NB4 (cell line): ENCODE data around the gene SP100.

ENCODE experiments used
- DNase-seq: peaks from one replicate; pipeline ENCODE4 v3.0.0; 2010; ENCODE audit warnings: low read depth
- H3K4me3 ChIP-seq: one replicate; pipeline ENCODE4 v1.5.1; 2011; ENCODE audit warnings: mild to moderate bottlenecking, low read depth, low read length, moderate library complexity
- MYC ChIP-seq: IDR thresholded peaks from 2 replicates; pipeline ENCODE4 v1.6.1; 2011; ENCODE audit warnings: low read depth, low read length
- POLR2A ChIP-seq: IDR thresholded peaks from 2 replicates; pipeline ENCODE4 v1.6.1; 2011; ENCODE audit warnings: mild to moderate bottlenecking; ENCODE audit not compliant: insufficient read length; ENCODE audit errors: extremely low read depth
- TF ChIP-seq, protein P1 (sequence below): IDR thresholded peaks from one replicate; pipeline ENCODE4 v1.5.1; 2012; ENCODE audit warnings: low read depth, low read length
- TF ChIP-seq, protein P2 (sequence below): IDR thresholded peaks from 2 replicates; pipeline ENCODE4 v1.6.1; 2011; ENCODE audit warnings: low read depth, low read length

The SP100 gene

DNA sequence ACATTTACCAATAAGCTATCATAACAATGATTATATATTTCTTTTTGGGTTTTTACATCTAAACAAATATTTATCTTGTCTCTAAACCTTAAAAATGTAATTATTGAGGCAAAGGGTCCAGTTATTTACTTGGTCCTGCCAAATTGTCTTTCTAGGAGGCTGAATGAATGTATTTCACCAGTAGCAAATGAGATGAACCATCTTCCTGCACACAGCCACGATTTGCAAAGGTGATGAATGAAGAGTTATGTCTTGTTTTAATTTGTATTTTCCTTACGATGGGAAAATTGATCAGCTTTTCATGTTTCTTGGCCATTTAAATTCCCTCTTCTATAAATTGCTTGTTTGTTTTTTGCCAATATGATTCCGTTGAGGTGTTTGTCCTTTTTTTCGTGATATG, 1.4 kb downstream of the SP100 start:
- DNase-seq: no peak
- no peak for TF ChIP-seq MYC
- TF ChIP-seq, protein P1, sequence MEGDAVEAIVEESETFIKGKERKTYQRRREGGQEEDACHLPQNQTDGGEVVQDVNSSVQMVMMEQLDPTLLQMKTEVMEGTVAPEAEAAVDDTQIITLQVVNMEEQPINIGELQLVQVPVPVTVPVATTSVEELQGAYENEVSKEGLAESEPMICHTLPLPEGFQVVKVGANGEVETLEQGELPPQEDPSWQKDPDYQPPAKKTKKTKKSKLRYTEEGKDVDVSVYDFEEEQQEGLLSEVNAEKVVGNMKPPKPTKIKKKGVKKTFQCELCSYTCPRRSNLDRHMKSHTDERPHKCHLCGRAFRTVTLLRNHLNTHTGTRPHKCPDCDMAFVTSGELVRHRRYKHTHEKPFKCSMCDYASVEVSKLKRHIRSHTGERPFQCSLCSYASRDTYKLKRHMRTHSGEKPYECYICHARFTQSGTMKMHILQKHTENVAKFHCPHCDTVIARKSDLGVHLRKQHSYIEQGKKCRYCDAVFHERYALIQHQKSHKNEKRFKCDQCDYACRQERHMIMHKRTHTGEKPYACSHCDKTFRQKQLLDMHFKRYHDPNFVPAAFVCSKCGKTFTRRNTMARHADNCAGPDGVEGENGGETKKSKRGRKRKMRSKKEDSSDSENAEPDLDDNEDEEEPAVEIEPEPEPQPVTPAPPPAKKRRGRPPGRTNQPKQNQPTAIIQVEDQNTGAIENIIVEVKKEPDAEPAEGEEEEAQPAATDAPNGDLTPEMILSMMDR: no peak
- TF ChIP-seq, protein P2, sequence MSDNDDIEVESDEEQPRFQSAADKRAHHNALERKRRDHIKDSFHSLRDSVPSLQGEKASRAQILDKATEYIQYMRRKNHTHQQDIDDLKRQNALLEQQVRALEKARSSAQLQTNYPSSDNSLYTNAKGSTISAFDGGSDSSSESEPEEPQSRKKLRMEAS: no peak
- no peak for TF ChIP-seq POLR2A
- H3K4me3 ChIP-seq: peak overlapping the region; percentile 96

DNA sequence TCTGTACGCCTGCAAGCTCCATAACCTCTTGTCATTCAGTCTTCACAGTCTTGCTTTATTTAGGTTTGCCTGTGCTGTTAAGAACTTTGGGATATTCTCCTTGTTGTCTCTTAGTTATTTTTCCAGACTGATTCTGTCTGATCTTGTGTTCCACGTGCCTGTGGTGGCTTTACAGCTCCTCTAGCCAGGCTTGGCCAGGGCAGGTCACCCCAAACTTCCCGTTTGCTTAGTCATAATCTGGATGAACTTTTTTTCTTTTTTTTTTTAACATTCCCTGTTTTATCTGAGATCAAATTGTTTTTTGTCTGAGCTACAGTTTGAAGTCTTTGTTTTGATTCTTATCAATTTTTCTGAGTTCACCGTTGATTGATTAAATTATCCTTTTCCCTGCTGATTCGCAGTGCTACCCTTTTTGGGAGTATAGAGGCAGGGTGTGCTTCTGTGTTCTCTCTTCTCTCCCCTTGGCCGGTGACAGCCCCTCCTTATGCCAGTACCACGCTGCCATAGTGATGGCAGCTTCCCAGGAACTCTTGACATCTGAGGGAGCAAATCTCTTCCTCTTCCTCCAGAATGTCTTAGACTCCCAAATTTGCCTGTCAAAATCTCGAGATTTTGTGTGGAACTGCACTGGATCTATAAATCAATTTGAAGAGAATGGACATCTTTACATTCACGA, 2.5 kb downstream of the SP100 start:
- DNase-seq: peak; percentile 43
- TF ChIP-seq POLR2A (no peak), MYC (no peak)
- TF ChIP-seq, protein P1: no peak
- TF ChIP-seq, protein P2: peak; percentile 41
- peak overlapping the region; percentile 96 for H3K4me3 ChIP-seq

DNA sequence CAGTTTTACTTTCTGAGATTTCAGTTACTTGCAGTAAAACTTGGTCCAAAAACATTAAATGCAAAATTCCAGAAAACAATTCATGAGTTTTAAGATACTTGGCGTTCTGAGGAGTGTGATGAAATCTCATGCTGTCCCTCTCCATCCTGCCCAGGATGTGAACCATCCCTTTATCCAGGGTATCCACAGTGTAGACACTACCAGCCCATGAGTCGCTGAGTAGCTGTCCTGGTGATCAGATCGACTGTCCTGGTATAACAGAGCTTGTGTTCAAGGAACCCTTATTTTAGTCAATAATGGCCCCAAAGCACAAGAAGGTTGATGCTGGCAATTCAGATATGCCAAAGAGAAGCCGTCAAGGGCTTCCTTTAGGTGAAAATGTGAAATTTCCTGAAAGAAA, 3.2 kb downstream of the SP100 start:
- H3K4me3 ChIP-seq: peak overlapping the region; percentile 96
- DNase-seq: no peak
- TF ChIP-seq, protein P2: no peak
- TF ChIP-seq POLR2A: no peak
- TF ChIP-seq, protein P1: no peak
- no peak for TF ChIP-seq MYC

DNA sequence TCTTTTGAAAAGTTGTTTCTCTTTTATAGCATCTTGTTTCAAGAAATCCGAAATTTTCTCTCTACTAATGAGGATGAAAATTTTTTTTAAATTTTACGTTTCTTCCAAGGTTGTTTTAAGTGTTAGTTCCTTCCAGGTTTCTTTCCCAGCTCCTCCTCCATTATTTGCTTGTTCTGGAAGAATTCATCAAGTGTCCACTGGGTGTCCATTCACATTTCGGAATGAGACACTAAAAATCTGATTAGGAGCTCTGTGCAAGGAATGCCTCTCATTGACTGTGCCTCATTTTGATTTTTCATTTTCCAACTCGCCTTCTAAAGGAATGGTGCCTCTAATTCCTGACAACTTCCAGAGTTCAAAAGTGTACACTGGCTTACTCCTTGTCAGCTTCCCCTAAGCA, 6.1 kb downstream of the SP100 start:
- no peak for DNase-seq
- H3K4me3 ChIP-seq: no peak overlapping the region
- TF ChIP-seq, protein P2: no peak
- TF ChIP-seq MYC (no peak), POLR2A (no peak)
- TF ChIP-seq, protein P1: no peak

DNA sequence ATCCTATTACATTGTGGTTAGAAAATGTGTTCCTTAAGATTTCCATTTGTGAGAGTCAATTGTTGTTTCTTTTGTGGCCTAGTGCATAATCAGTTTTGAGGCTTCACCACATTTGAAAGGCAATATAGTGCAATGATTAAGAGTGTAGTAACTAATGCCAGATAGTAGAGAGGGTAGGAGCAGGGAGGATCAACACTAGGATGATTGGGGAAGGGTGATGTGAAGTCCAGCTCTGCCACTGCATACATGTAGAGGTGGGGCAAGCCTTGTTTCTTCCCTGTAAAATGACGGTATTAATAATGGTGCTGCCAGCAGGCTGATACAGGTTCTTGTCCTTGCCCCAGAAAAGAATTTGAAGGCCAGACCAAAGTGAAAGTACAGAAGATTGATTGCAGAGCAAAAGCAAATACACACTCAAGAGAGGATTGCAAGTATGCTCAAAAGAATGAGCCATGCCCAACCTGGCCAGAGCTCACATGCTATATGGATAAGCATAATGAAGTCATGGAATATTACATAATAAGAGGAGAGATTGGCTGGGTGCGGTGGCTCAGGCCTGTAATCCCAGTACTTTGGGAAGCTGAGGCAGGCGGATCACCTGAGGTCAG, 8.0 kb downstream of the SP100 start:
- no peak for DNase-seq
- TF ChIP-seq, protein P1: no peak
- TF ChIP-seq MYC (no peak), POLR2A (no peak)
- TF ChIP-seq, protein P2: no peak
- H3K4me3 ChIP-seq: no peak overlapping the region
